HL-60 (cell line): ENCODE measurements around the gene EFNA4.

Source experiments
- DNase-seq, 2 experiments: peaks; one replicate each; pipeline ENCODE4 v3.0.0-alpha.2; 2010 to 2020; ENCODE audit warnings: low read depth in 1 of 2, low spot score in 1 of 2
- H3K27ac ChIP-seq: fragments of 250-450 bp; sonication (Bioruptor Pico); replicated peaks from 2 replicates; pipeline ENCODE4 v1.5.1; 2020; ENCODE audit warnings: mild to moderate bottlenecking, moderate library complexity
- H3K27me3 ChIP-seq: fragments of 250-450 bp; sonication (Bioruptor Pico); 2 replicates; pipeline ENCODE4 v1.5.1; 2021; ENCODE audit warnings: mild to moderate bottlenecking, moderate library complexity; ENCODE audit not compliant: insufficient read depth, poor library complexity, severe bottlenecking
- H3K4me3 ChIP-seq: replicated peaks from 2 replicates; pipeline ENCODE4 v1.5.1; 2011; ENCODE audit warnings: mild to moderate bottlenecking, control low read depth, low read length; ENCODE audit not compliant: insufficient read depth
- GABPA ChIP-seq: IDR thresholded peaks from 2 replicates; pipeline ENCODE4 v1.6.1; 2012; ENCODE audit warnings: low read depth
- POLR2AphosphoS5 ChIP-seq: IDR thresholded peaks from 2 replicates; pipeline ENCODE4 v1.6.1; 2012; ENCODE audit warnings: low read depth
- REST ChIP-seq: IDR thresholded peaks from 2 replicates; pipeline ENCODE4 v1.6.1; 2012; ENCODE audit warnings: low read depth; ENCODE audit not compliant: insufficient replicate concordance
- SPI1 ChIP-seq: IDR thresholded peaks from 2 replicates; pipeline ENCODE4 v1.6.1; 2012; ENCODE audit warnings: low read depth, mild to moderate bottlenecking, borderline replicate concordance
- TF ChIP-seq, protein P1 (sequence below): IDR thresholded peaks from one replicate; pipeline ENCODE4 v1.5.1; 2011; ENCODE audit warnings: low read length, control low read depth, inconsistent platforms; ENCODE audit not compliant: insufficient read depth

Gene EFNA4

GRCh38 chr1:155070721-155071569 lies 7.4 kb downstream of the EFNA4 start:
- peak overlapping the region; percentile 14; the same call in 1 of the 2 replicates for H3K27ac ChIP-seq

DNA sequence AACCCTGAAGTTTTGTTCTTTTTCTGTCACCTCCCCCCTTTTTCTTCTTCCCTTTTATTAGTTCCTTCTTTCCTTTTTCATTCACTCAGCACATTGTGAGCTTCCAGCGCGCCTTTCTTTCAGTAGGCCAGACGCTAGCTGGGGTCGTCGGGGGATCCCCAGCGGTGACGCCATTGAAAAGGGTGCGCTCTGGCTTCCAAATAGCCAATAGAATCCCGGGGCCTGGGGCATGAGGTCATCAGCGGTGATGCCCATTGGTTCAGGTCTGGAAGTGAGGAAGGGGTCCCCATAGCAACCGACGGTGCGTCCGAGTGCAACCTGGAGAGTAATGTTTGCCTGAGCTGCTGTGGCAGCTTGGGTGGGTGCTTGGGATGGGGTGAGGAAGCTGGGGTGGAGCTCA lies 8.2 kb downstream of the EFNA4 start:
- TF ChIP-seq REST (no peak), POLR2AphosphoS5 (no peak), GABPA (no peak), SPI1 (no peak)
- TF ChIP-seq, protein P1, sequence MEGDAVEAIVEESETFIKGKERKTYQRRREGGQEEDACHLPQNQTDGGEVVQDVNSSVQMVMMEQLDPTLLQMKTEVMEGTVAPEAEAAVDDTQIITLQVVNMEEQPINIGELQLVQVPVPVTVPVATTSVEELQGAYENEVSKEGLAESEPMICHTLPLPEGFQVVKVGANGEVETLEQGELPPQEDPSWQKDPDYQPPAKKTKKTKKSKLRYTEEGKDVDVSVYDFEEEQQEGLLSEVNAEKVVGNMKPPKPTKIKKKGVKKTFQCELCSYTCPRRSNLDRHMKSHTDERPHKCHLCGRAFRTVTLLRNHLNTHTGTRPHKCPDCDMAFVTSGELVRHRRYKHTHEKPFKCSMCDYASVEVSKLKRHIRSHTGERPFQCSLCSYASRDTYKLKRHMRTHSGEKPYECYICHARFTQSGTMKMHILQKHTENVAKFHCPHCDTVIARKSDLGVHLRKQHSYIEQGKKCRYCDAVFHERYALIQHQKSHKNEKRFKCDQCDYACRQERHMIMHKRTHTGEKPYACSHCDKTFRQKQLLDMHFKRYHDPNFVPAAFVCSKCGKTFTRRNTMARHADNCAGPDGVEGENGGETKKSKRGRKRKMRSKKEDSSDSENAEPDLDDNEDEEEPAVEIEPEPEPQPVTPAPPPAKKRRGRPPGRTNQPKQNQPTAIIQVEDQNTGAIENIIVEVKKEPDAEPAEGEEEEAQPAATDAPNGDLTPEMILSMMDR: no peak
- DNase-seq: no peak
- Histone ChIP-seq H3K27me3 (peaks cover 2% of the 10 kb centered on the region), H3K27ac (no peak overlapping the region), H3K4me3 (no peak overlapping the region)

More at GRCh38 chr1:155070721-155071569, 7.4 kb downstream of the EFNA4 start:
- H3K27me3 ChIP-seq: peaks cover 2% of the 10 kb centered on the region
- peak; percentile 64 to 76 for DNase-seq
- peak overlapping the region; percentile 29 for H3K4me3 ChIP-seq
- TF ChIP-seq POLR2AphosphoS5: no peak
- TF ChIP-seq REST: no peak
- TF ChIP-seq GABPA: no peak
- TF ChIP-seq, protein P1: no peak
- no peak for TF ChIP-seq SPI1

- TF ChIP-seq SPI1: no peak
- no peak for TF ChIP-seq POLR2AphosphoS5
- TF ChIP-seq, protein P1: no peak
- no peak for TF ChIP-seq REST
- no peak for TF ChIP-seq GABPA
- Histone ChIP-seq H3K4me3 (no peak overlapping the region), H3K27ac (no peak overlapping the region), H3K27me3 (peaks cover 2% of the 10 kb centered on the region)
- no peak for DNase-seq
Measured at GRCh38 chr1:155072531-155073289, 9.2 kb downstream of the EFNA4 start.
